K562 (cell line): ENCODE data around the gene DMD. TPM values are rescaled to one million over a fixed set of nuclear protein-coding genes. Genes with fewer than 3 reads are reported as not detected.

Experiments
- HDAC2 ChIP-seq: fragments of 450-650 bp; IDR thresholded peaks from 2 replicates; pipeline ENCODE4 v1.6.1; 2016; ENCODE audit warnings: mild to moderate bottlenecking
- TCF3 ChIP-seq: sonication (generic); formaldehyde crosslinking; IDR thresholded peaks from 2 replicates; pipeline ENCODE4 v1.4.0; 2020; ENCODE audit warnings: mild to moderate bottlenecking, missing genetic modification reagents
- THRAP3 ChIP-seq: fragments of 450-650 bp; IDR thresholded peaks from 2 replicates; pipeline ENCODE4 v1.6.1; 2016; ENCODE audit warnings: mild to moderate bottlenecking, inconsistent platforms, borderline replicate concordance
- polyA plus RNA-seq, 8 experiments: library from polyadenylated mRNA; depleted of rRNA in 4 of 8; stranded (reverse) in 5 of 8; unstranded in 3 of 8; fragments of >200 nt; fragmentation: Nextera tagmentation in 2 of 8; fragmentation: Illumina TruSeq in 1 of 8; extraction: Ambion mirVana in 2 of 8; extraction: Trizol in 1 of 8; gene quantifications; 2 replicates each; pipeline versions ENCODE4 v1.2.1 to v1.2.3, GENCODE V29; 2011 to 2014; ENCODE audit warnings: inconsistent platforms in 1 of 8, missing spikeins in 1 of 8
- total RNA-seq, 7 experiments: library from RNA; depleted of rRNA in 6 of 7; stranded (reverse); fragments of >200 nt in 6 of 7; fragmentation: Illumina TruSeq in 2 of 7; extraction: Trizol in 2 of 7; gene quantifications; 2 replicates each; pipeline versions ENCODE4 v1.2.1 to v1.2.3, GENCODE V29; 2011 to 2021; ENCODE audit warnings: low replicate concordance in 1 of 7
- TF ChIP-seq, protein P1 (sequence below), 2 experiments: fragments of 450-650 bp; IDR thresholded peaks; 2 replicates each; pipeline ENCODE4 v1.6.1; 2016; ENCODE audit warnings: mild to moderate bottlenecking in 2 of 2, borderline replicate concordance in 1 of 2, low read depth in 1 of 2, moderate library complexity in 1 of 2

Gene DMD
- total and polyA plus RNA-seq, 9 of the 15 experiments (the other 6 are each of a cell fraction or from before 2014, with no cell fraction given) = 3.8 to 20.4 (median 11.4) TPM

DNA sequence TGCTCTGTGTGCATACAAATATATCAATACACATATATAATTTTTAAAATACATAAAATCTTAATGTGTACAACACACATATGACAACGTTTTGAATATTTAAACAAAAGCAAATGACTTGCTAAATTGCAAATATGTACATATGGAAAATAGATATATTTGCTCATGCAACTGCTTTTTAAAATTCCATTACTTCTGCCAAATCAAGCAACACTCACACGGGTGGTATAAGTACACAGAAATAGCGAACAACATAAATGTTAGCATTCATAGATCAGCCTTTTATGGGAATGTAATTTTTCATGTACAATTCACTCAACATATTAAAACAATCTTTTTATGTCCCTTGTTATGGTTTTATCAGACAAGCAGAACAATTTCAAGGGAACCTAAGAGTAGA lies 116.3 kb downstream of the DMD start (continued):
- TF ChIP-seq, protein P1, sequence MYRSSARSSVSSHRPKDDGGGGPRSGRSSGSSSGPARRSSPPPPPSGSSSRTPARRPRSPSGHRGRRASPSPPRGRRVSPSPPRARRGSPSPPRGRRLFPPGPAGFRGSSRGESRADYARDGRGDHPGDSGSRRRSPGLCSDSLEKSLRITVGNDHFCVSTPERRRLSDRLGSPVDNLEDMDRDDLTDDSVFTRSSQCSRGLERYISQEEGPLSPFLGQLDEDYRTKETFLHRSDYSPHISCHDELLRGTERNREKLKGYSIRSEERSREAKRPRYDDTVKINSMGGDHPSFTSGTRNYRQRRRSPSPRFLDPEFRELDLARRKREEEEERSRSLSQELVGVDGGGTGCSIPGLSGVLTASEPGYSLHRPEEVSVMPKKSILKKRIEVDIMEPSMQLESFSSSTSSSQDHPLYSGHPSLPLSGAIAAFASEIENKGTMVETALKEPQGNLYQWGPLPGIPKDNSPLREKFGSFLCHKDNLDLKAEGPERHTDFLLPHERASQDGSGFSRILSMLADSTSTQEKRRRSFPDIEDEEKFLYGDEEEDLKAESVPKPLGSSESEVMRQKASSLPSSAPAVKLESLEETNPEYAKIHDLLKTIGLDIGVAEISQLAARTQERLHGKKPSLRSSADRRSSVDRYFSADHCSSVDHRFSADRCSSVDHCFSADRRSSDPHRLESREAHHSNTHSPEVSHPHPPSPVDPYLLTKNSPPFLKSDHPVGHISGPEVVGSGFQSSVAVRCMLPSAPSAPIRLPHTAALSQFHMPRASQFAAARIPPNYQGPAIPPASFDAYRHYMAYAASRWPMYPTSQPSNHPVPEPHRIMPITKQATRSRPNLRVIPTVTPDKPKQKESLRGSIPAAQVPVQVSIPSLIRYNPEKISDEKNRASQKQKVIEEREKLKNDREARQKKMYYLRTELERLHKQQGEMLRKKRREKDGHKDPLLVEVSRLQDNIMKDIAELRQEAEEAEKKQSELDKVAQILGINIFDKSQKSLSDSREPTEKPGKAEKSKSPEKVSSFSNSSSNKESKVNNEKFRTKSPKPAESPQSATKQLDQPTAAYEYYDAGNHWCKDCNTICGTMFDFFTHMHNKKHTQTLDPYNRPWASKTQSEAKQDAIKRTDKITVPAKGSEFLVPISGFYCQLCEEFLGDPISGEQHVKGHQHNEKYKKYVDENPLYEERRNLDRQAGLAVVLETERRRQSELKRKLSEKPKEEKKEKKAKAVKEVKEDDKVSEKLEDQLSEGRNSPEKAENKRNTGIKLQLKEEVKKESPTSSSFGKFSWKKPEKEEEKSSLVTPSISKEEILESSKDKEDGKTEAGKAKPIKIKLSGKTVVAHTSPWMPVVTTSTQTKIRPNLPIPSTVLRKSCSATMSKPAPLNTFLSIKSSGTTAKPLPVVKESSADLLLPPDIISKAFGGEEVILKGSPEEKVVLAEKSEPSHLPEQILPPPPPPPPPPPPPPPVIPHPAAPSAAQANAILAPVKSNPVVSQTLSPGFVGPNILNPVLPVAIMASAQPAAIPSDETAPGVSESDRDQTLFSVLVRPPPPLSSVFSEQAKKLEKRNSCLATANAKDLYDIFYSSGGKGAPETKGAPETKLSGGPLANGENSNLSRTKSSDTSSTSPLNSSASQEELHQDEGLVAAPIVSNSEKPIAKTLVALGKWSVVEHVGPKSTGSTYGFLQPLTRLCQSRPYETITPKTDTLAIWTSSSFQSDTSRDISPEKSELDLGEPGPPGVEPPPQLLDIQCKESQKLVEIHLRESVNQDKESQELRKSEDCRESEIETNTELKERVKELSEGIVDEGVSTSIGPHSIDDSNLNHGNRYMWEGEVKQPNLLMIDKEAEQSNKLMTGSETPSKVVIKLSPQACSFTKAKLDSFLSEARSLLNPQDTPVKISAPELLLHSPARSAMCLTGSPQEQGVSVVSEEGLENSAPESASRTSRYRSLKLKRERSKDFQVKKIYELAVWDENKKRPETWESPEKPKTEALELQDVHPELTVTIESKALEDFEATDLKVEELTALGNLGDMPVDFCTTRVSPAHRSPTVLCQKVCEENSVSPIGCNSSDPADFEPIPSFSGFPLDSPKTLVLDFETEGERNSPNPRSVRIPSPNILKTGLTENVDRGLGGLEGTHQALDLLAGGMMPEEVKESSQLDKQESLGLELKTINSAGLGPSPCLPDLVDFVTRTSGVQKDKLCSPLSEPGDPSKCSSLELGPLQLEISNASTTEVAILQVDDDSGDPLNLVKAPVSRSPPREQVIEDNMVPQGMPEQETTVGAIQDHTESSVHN (IDR thresholded peaks at IDR 0.05; ENCODE audit: borderline replicate concordance in 1 of 2, low read depth in 1 of 2) = no peak
- TF ChIP-seq TCF3 (CRISPR knock-in tag) (no peak), HDAC2 (no peak), THRAP3 (no peak)
